Body of pancreas (tissue), 4 donors: ENCODE results near the gene SLC6A1.

Experiments
- CTCF ChIP-seq, 7 experiments: fragments of 450-650 bp in 4 of 7; fragments of 200-600 bp in 3 of 7; sonication (generic) in 3 of 7; IDR thresholded peaks; one replicate each; pipeline ENCODE4 v1.5.1; 2016 to 2019; ENCODE audit warnings: antibody characterized with exemption in 7 of 7
- POLR2A ChIP-seq, 3 donors: fragments of 450-650 bp; IDR thresholded peaks; one replicate each; pipeline ENCODE4 v1.6.1; 2016; ENCODE audit warnings: antibody characterized with exemption in 3 of 3, mild to moderate bottlenecking in 2 of 3

GRCh38 chr3:10975695-10976234, 16.8 kb upstream of the SLC6A1 start:
- TF ChIP-seq CTCF (IDR thresholded peaks at IDR 0.05) = no peak
- TF ChIP-seq POLR2A (IDR thresholded peaks at IDR 0.05) = no peak
